Tibial nerve (tissue), 4 donors: ENCODE data around the gene KRT13.

Source experiments
- CTCF ChIP-seq, 5 experiments: fragments of 200-600 bp in 3 of 5; fragments of 450-650 bp in 2 of 5; sonication (generic) in 3 of 5; IDR thresholded peaks; one replicate each; pipeline ENCODE4 v1.5.1; 2016 to 2019; ENCODE audit warnings: antibody characterized with exemption in 5 of 5, mild to moderate bottlenecking in 3 of 5, moderate library complexity in 2 of 5
- EP300 ChIP-seq, 2 donors: sonication (generic); formaldehyde crosslinking; IDR thresholded peaks; one replicate each; pipeline ENCODE4 v1.6.1; 2017; ENCODE audit warnings: antibody characterized with exemption in 2 of 2, mild to moderate bottlenecking in 1 of 2
- POLR2A ChIP-seq, 2 donors: fragments of 450-650 bp; IDR thresholded peaks; one replicate each; pipeline ENCODE4 v1.6.1; 2017; ENCODE audit warnings: antibody characterized with exemption in 2 of 2, mild to moderate bottlenecking in 2 of 2, moderate library complexity in 2 of 2

- peak; percentile 10 to 55 (median 43) for TF ChIP-seq CTCF (IDR thresholded peaks at IDR 0.05)
- no peak for TF ChIP-seq EP300 (IDR thresholded peaks at IDR 0.05)
- no peak for TF ChIP-seq POLR2A (IDR thresholded peaks at IDR 0.05)
Observed at GRCh38 chr17:41496803-41497484, 8.5 kb downstream of the KRT13 start.
